MM.1S (cell line): ENCODE results near the gene MSI2.

Experiments used
- EZH2 ChIP-seq: fragments of 300-600 bp; sonication (generic); optimal IDR thresholded peaks from 2 replicates; pipeline ENCODE3; 2017; ENCODE audit warnings: low read depth, mild to moderate bottlenecking, antibody characterized with exemption, low read length, mixed read lengths
- EZH2phosphoT487 ChIP-seq: fragments of 300-600 bp; sonication (generic); IDR thresholded peaks from 2 replicates; pipeline ENCODE4 v1.6.1; 2018; ENCODE audit warnings: antibody characterized with exemption, low read length
- TF ChIP-seq, protein P1 (sequence below): fragments of 300-600 bp; sonication (generic); IDR thresholded peaks from 2 replicates; pipeline ENCODE4 v1.5.1; 2016; ENCODE audit warnings: antibody characterized with exemption, low read length, mixed read lengths

GRCh38 chr17:57585341-57586195 lies 329.2 kb downstream of the MSI2 start:
- TF ChIP-seq, protein P1, sequence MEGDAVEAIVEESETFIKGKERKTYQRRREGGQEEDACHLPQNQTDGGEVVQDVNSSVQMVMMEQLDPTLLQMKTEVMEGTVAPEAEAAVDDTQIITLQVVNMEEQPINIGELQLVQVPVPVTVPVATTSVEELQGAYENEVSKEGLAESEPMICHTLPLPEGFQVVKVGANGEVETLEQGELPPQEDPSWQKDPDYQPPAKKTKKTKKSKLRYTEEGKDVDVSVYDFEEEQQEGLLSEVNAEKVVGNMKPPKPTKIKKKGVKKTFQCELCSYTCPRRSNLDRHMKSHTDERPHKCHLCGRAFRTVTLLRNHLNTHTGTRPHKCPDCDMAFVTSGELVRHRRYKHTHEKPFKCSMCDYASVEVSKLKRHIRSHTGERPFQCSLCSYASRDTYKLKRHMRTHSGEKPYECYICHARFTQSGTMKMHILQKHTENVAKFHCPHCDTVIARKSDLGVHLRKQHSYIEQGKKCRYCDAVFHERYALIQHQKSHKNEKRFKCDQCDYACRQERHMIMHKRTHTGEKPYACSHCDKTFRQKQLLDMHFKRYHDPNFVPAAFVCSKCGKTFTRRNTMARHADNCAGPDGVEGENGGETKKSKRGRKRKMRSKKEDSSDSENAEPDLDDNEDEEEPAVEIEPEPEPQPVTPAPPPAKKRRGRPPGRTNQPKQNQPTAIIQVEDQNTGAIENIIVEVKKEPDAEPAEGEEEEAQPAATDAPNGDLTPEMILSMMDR: no peak
- TF ChIP-seq EZH2: no peak
- no peak for TF ChIP-seq EZH2phosphoT487
